Activated T-helper 2 cell treated with anti-CD3 and anti-CD28 coated beads, Interferon-gamma antibody, Interleukin-2, Interleukin-4, amounts not matched to agents 10 μg/mL and 5 μg/mL and 100 μg/mL, durations not matched to agents 14 hours and 24 hours and 36 hours (primary cell): ENCODE data around the gene TMEM151B. TPM values are rescaled to one million over a fixed set of nuclear protein-coding genes. Genes with fewer than 3 reads are reported as not detected.
A peak's percentile ranks its signal among the peaks of the same experiment; 100 is the strongest.

Experiments
- DNase-seq: peaks from one replicate; pipeline ENCODE4 v3.0.0; 2021; ENCODE audit warnings: low spot score
- H3K27ac Mint-ChIP-seq: one replicate; pipeline ENCODE4 v1.8.0; 2021; ENCODE audit warnings: mixed read lengths
- H3K27me3 Mint-ChIP-seq: one replicate; pipeline ENCODE4 v1.8.0; 2021; ENCODE audit warnings: low read depth, mixed read lengths
- H3K36me3 Mint-ChIP-seq: one replicate; pipeline ENCODE4 v1.8.0; 2021; ENCODE audit warnings: low read depth, mixed read lengths
- H3K4me1 Mint-ChIP-seq: one replicate; pipeline ENCODE4 v1.8.0; 2021; ENCODE audit warnings: low read depth, mixed read lengths
- H3K4me3 Mint-ChIP-seq: one replicate; pipeline ENCODE4 v1.8.0; 2021; ENCODE audit warnings: low read depth, mild to moderate bottlenecking, moderate library complexity, mixed read lengths
- H3K9me3 Mint-ChIP-seq: one replicate; pipeline ENCODE4 v1.8.0; 2021; ENCODE audit warnings: mixed read lengths
- intact Hi-C: fragments of 100-400 bp; cut with micrococcal nuclease; formaldehyde crosslinking; loops from one replicate; pipeline ENCODE4 v1.15.1; 2023
- total RNA-seq: library from RNA; stranded (reverse); gene quantifications from 2 replicates; pipeline ENCODE4 v1.2.3, GENCODE V29; 2022

The TMEM151B gene
- total RNA-seq, 1 donor from 2014 or later = not detected

- no peaks in the 10 kb centered on the region for H3K4me1 Mint-ChIP-seq
- DNase-seq = no peak
- no peaks in the 10 kb centered on the region for H3K36me3 Mint-ChIP-seq
- no peak overlapping the region for H3K4me3 Mint-ChIP-seq
- H3K27ac Mint-ChIP-seq = no peak overlapping the region
- intact Hi-C loops = no loop called here
- H3K27me3 Mint-ChIP-seq = peaks cover 56% of the 10 kb centered on the region
- no peaks in the 10 kb centered on the region for H3K9me3 Mint-ChIP-seq
Observed at GRCh38 chr6:44291841-44292240, 21.6 kb downstream of the TMEM151B start.

GRCh38 chr6:44292661-44293365 is 22.6 kb downstream of the TMEM151B start:
- H3K36me3 Mint-ChIP-seq = no peaks in the 10 kb centered on the region
- H3K9me3 Mint-ChIP-seq = no peaks in the 10 kb centered on the region
- H3K4me3 Mint-ChIP-seq = no peak overlapping the region
- no peaks in the 10 kb centered on the region for H3K4me1 Mint-ChIP-seq
- H3K27ac Mint-ChIP-seq = no peak overlapping the region
- peaks cover 58% of the 10 kb centered on the region for H3K27me3 Mint-ChIP-seq
- intact Hi-C loops = no loop called here
- no peak for DNase-seq

GRCh38 chr6:44294832-44295791 is 24.9 kb downstream of the TMEM151B start:
- H3K4me1 Mint-ChIP-seq = no peaks in the 10 kb centered on the region
- H3K27ac Mint-ChIP-seq = no peak overlapping the region
- peaks cover 58% of the 10 kb centered on the region for H3K27me3 Mint-ChIP-seq
- peaks cover 6% of the 10 kb centered on the region for H3K36me3 Mint-ChIP-seq
- H3K4me3 Mint-ChIP-seq = no peak overlapping the region
- intact Hi-C loops = no loop called here
- H3K9me3 Mint-ChIP-seq = no peaks in the 10 kb centered on the region
- no peak for DNase-seq

- Mint-ChIP-seq H3K4me3 (peak overlapping the region; percentile 26), H3K4me1 (no peaks in the 10 kb centered on the region), H3K27ac (no peak overlapping the region), H3K9me3 (no peaks in the 10 kb centered on the region), H3K27me3 (peaks cover 42% of the 10 kb centered on the region), H3K36me3 (peaks cover 26% of the 10 kb centered on the region)
- DNase-seq = peak; percentile 31
- intact Hi-C loops = no loop called here
Observed at GRCh38 chr6:44297063-44298038, 27.1 kb downstream of the TMEM151B start.

GRCh38 chr6:44298055-44298803 is 28.0 kb downstream of the TMEM151B start:
- H3K4me3 Mint-ChIP-seq = peak overlapping the region; percentile 26
- no peak overlapping the region for H3K27ac Mint-ChIP-seq

GRCh38 chr6:44298864-44299263 is 28.6 kb downstream of the TMEM151B start:
- no peak for DNase-seq
- no peaks in the 10 kb centered on the region for H3K4me1 Mint-ChIP-seq
- no peak overlapping the region for H3K4me3 Mint-ChIP-seq
- peaks cover 34% of the 10 kb centered on the region for H3K27me3 Mint-ChIP-seq
- H3K27ac Mint-ChIP-seq = no peak overlapping the region
- H3K9me3 Mint-ChIP-seq = no peaks in the 10 kb centered on the region
- intact Hi-C loops = no loop called here
- peaks cover 39% of the 10 kb centered on the region for H3K36me3 Mint-ChIP-seq

More at GRCh38 chr6:44298055-44298803, 28.0 kb downstream of the TMEM151B start:
- no peak for DNase-seq
- peaks cover 33% of the 10 kb centered on the region for H3K36me3 Mint-ChIP-seq
- no peaks in the 10 kb centered on the region for H3K9me3 Mint-ChIP-seq
- no peaks in the 10 kb centered on the region for H3K4me1 Mint-ChIP-seq
- intact Hi-C loops = no loop called here
- peaks cover 39% of the 10 kb centered on the region for H3K27me3 Mint-ChIP-seq

DNA sequence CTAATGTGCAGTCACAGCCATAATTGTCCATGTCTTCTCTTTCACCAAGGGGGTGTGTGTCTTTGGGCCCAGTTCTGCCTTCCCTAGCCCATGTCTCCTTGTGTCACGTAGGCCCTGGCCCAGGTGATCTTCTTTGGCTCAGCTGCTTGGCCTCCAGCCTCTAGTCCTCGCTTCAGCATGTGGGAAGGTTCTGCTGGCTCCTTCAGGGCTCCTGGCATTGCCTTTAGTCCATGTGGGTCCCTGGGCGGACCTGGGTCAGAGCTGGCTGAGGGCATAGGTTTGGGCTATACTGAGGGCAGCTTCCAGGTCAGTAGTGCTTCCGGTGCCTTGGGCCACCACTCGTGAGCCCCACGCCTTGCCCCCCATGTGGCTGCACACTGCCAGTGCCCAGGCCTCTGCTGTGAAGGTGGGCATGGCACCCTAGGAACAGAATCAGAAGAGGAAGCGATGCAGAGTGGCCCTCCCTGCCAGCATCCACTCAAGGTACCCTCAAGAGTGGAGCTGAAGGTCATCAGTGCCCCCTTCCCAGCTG is 30.1 kb downstream of the TMEM151B start:
- no peaks in the 10 kb centered on the region for H3K4me1 Mint-ChIP-seq
- intact Hi-C loops = no loop called here

GRCh38 chr6:44301106-44301505 is 30.9 kb downstream of the TMEM151B start:
- DNase-seq = no peak
- peaks cover 20% of the 10 kb centered on the region for H3K27me3 Mint-ChIP-seq
- H3K9me3 Mint-ChIP-seq = no peaks in the 10 kb centered on the region
- H3K36me3 Mint-ChIP-seq = peaks cover 55% of the 10 kb centered on the region
- intact Hi-C loops = no loop called here
- no peaks in the 10 kb centered on the region for H3K4me1 Mint-ChIP-seq
- no peak overlapping the region for H3K4me3 Mint-ChIP-seq
- no peak overlapping the region for H3K27ac Mint-ChIP-seq

More for the DNA sequence above, 30.1 kb downstream of the TMEM151B start:
- Mint-ChIP-seq H3K9me3 (no peaks in the 10 kb centered on the region), H3K4me3 (no peak overlapping the region), H3K36me3 (peaks cover 49% of the 10 kb centered on the region), H3K27ac (no peak overlapping the region), H3K27me3 (peaks cover 25% of the 10 kb centered on the region)
- no peak for DNase-seq

DNA sequence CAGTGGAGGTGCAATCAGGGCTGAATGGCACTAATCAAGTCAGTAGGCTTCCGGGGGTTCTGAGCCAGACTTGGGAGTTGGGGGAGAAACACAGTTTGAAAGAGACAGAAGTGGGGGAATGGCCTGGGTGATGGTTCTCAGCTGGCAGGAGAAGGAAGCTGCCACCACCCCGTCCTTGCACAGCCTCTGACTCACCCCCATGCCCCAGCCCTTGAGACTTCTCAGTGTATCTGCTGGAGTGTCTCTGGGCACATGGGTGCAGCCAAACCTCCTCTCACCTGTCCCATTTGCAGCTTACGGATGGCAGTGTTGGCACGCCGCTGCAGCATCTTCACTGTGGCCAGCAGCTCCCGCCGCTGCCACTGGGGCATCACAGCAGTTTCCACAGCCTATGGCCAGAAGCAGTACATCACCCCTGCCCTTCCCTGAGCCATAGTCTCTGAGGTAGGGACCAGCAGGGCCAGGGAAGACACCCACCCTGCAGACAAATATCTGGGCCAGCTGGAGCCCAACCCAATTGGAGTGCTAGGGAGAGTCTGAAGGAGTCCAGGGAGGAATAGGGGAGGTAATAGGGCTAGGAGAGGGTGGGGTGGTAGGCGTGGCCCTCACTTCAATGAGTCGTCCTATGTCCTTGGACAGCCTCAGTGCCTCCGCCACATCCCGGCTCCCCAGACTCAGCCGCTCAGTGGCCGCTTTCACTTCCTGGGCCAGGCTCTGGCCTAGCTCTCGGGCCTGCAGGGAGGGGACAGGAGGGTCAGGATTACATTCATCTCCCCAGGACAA is 31.7 kb downstream of the TMEM151B start:
- no peak for DNase-seq
- peaks cover 55% of the 10 kb centered on the region for H3K36me3 Mint-ChIP-seq
- no peaks in the 10 kb centered on the region for H3K4me1 Mint-ChIP-seq
- no peak overlapping the region for H3K27ac Mint-ChIP-seq
- no peak overlapping the region for H3K4me3 Mint-ChIP-seq
- intact Hi-C loops = no loop called here
- no peaks in the 10 kb centered on the region for H3K9me3 Mint-ChIP-seq
- H3K27me3 Mint-ChIP-seq = peaks cover 11% of the 10 kb centered on the region

DNA sequence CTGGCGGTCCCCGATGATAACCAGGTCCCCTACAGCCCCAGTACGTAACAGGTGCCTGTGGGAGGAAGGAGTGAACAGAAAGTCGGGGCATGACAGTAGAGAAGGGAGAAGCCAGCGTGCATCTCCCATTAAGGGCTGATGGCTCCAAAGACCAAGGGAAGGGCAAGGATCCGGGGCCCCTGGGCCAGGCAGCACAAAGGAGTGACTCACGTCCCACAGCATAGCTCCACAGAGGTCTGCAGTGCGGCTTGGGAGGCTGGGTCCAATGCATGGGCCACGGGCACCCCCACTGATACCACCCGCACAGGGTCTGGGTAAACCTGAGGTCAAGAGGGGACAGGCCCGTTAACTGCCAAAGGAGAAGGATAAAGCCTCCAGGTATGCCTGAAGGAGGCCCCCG is 32.6 kb downstream of the TMEM151B start:
- Mint-ChIP-seq H3K27me3 (peaks cover 6% of the 10 kb centered on the region), H3K27ac (no peak overlapping the region), H3K4me3 (no peak overlapping the region), H3K36me3 (peaks cover 57% of the 10 kb centered on the region), H3K4me1 (no peaks in the 10 kb centered on the region), H3K9me3 (no peaks in the 10 kb centered on the region)
- intact Hi-C loops = no loop called here
- DNase-seq = no peak

GRCh38 chr6:44303842-44304241 is 33.6 kb downstream of the TMEM151B start:
- no peak overlapping the region for H3K27ac Mint-ChIP-seq
- H3K9me3 Mint-ChIP-seq = no peaks in the 10 kb centered on the region
- no peaks in the 10 kb centered on the region for H3K27me3 Mint-ChIP-seq
- intact Hi-C loops = loop anchor here (2.0 kb wide), 1 partner anchor 35 kb away; no protein-coding TSS in a partner anchor
- peaks cover 61% of the 10 kb centered on the region for H3K36me3 Mint-ChIP-seq
- H3K4me1 Mint-ChIP-seq = no peaks in the 10 kb centered on the region
- no peak for DNase-seq
- no peak overlapping the region for H3K4me3 Mint-ChIP-seq
